ENCODE data around the gene NDST3.

- TF ChIP-seq CTCF (conservative IDR thresholded peaks at IDR 0.05) (no peak), ZFX (IDR thresholded peaks at IDR 0.05) (no peak)
These were observed 243.0 kb downstream of the NDST3 start for GRCh38 chr4:118277243-118277642.
